Thyroid gland (tissue), 4 donors: ENCODE measurements around the gene ZNF683.

Experiments
- CTCF ChIP-seq, 6 experiments: fragments of 200-600 bp in 3 of 6; fragments of 450-650 bp in 3 of 6; sonication (generic) in 3 of 6; IDR thresholded peaks; one replicate each; pipeline ENCODE4 v1.5.1; 2016 to 2019; ENCODE audit warnings: antibody characterized with exemption in 6 of 6, mild to moderate bottlenecking in 2 of 6, inconsistent platforms in 1 of 6, moderate library complexity in 1 of 6
- POLR2A ChIP-seq, 2 donors: fragments of 450-650 bp; IDR thresholded peaks; one replicate each; pipeline ENCODE4 v1.6.1; 2017; ENCODE audit warnings: antibody characterized with exemption in 2 of 2, mild to moderate bottlenecking in 2 of 2, moderate library complexity in 1 of 2

GRCh38 chr1:26356106-26356505 lies 16.4 kb downstream of the ZNF683 start:
- TF ChIP-seq CTCF (IDR thresholded peaks at IDR 0.05) (no peak), POLR2A (IDR thresholded peaks at IDR 0.05) (no peak)
